ENCODE results near the gene SEPTIN8.

SEPTIN8 gene

DNA sequence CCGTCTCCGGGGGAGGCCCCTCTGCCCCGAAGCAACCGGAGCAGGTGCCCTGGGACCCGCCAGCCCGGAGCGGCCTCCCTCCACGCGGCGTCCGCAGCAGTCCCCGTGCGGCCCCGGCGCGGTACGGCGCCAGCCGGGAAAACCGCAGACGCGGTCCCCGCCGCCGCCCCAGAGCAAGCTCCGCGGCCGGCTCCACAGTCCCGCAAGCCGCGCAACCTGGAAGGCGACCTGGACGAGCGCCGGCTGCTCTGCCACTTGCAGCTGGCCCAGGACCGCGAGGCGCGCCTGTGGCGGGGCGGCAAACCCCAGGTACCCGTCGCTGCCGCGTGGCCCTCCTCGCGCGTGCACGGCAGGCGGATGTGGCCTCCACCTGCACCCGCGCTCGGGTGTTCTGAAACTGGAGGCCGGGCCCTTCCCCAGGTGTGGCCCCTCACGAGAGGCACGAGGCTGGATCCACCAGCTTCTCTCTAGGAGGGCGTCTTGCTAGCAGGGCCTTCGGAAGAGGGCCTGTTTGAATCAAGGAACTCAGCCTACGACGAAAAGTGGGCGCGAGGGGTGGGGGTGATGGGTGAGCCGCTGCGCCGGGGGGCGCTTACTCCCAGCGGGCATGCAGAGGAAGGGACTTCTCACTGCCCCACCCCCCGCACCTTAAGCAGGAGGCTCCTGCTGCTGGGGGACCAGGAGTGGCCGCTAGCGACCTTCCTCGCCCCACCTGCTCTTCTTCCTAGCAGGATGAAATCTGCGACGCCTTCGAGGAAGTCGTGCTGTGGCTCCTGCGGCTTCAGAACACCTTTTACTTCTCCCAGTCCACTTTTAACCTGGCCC is 29.2 kb downstream of the SEPTIN8 start:
- no peak for DNase-seq (ENCODE audit: low read depth in 2 of 2)

DNA sequence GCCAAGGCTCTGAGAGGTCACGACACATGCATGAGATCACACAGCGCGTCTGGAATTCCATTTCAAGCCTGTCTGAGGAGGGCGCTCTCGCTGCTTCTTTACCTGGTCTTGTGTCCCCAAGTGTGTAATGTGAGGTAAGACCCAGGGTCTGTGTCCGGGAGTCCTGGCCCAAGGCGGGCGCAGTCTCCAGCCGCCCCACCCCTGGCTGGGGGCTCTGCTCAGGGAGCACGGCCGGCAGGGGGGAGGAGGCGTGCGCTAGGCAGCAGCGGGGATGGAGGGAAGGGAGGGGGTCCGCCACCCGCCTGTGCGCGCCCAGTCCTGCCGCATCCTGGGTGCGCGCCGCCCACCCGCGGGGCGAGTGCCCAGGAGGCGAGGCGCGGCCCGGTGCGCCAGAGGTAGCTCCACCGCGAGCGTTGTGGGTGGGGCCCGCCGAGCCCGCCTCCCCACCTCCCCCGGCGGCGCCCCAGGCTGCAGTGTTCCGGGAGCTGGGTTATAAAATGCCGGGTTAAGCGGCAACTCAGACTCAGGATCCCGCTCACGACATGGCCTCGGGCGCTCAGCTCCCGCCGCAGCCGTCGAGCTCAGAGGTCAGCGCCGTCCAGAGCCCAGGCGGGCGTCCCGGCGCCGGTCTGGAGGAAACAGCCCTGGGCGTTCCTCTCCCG is 30.0 kb downstream of the SEPTIN8 start, which contains the start of gene CCNI2:
Gene CCNI2, plus strand, starts transcription at position 473 of the 662 bp plus-strand sequence. Its CDS starts 70 bp downstream, at position 543.
- no peak for DNase-seq (ENCODE audit: low read depth in 2 of 2)

DNA sequence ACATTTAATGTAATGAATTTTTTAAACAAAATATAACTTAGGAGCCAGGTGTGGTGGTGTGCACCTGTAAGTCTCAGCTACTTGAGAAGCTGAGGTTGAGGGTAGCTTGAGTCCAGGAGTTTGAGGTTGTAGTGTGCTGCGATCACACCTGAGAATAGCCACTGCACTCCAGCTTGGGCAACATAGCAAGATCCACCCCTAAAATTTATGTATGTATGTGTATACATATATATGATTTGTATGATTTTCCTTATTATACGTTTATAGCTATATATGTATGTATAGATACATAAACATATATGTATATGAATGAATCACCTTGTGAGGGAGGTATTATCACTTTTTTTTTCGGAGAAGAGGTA is 30.5 kb downstream of the SEPTIN8 start:
- no peak for DNase-seq (ENCODE audit: low read depth in 2 of 2)

DNA sequence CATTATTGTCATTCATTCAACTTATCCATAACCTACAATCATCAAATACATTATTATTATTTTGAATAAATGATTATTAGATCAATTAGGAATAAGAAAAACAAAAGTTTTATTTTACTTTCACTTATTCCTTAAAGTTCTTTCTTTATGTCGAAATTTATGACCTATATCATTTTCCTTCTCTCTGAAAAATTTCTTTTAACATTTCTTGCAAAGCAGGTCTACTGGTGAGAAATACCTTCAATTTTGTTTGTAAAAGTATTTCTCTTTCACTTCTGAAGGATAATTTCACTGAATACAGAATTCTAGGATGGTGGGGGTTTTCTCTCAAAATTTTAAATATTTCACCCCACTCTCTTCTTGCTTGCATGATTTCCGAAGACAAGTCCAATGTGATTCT is 32.4 kb downstream of the SEPTIN8 start:
- DNase-seq (ENCODE audit: low read depth in 2 of 2) = no peak

DNA sequence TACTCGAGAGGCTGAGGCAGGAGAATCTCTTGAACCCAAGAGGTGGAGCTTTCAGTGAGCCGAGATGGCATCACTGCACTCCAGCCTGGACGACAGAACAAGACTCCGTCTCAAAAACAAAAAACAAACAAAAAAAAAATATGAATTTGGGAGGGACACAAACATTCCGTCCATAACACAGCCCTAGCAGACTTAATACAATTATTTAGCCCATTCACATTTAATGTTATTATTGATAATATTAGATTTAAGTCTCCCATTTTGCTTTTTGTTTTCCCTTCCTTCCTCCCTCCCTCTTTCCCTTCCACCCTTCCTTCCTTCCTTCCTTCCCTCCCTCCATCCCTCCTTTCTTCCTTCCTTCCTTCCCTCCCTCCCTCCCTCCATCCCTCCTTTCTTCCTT is 34.4 kb downstream of the SEPTIN8 start:
- no peak for DNase-seq (ENCODE audit: low read depth in 2 of 2)

DNA sequence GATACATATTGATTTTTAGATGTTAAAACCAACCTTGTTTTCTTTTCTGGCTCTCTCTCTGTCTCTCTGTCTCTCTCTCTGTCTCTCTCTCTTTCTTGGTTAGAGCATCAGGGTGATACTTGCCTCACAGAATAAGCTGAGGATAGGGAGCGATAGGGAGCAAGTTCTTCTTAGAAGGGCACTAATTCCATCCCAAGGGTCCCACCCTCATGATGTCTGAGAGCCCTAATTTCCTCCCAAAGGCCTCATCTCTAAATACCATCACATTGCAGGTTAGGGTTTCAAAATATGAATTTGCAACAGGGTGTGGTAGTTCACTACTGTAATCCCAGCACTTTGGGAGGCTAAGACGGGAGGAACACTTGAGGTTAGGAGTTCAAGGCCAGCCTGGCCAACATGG is 34.9 kb downstream of the SEPTIN8 start:
- no peak for DNase-seq (ENCODE audit: low read depth in 2 of 2)

DNA sequence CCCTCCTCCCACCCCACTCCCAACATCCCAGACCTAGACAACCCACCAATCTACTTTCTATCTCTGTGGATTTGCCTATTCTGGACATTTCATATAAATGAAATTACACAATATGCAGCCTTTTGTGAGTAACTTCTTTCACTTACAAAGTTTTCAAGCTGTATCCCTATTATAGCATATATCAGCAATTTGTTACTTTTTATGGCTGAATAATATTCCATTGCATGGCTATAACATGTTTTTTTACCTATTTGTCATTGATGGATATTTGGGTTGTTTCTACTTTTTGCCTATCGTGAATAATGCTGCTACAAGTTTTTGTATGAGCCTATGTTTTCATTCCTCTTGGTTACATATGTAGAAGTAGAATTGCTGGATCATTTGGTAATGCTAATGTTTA is 37.8 kb downstream of the SEPTIN8 start:
- DNase-seq (ENCODE audit: low read depth in 2 of 2) = no peak

DNA sequence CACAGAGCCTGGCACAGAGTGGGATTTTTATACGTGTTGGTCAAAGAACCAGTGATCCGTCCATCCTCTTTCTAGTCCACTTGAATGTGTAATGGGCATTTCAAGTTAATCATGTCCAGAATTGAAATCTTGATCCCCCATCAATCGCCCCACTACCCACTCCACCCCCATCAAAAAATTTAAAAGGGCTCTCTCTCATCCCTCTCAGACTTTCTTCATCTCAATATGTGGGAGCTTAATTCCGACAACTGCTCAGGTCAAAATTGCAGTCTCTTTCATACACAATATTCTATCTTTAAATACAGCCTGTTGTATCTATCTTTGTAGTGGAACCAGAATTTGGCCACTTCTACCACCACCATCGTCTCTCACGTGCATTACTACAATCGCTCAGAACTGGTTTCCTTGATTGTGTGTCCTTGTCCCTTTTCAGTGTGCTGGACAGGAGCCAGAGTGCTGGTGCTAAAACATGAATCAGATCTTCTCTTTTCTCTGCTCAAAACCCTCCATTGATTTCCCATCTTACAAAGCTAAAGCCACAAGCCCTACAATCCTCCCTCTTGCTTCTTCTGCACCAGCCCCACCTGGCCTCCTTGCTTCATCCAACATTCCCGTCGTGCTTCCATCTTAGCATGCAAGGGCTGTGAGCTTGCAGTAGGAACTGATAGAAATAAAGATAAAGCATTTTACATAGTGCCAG is 38.9 kb downstream of the SEPTIN8 start:
- DNase-seq (ENCODE audit: low read depth in 2 of 2) = no peak

DNA sequence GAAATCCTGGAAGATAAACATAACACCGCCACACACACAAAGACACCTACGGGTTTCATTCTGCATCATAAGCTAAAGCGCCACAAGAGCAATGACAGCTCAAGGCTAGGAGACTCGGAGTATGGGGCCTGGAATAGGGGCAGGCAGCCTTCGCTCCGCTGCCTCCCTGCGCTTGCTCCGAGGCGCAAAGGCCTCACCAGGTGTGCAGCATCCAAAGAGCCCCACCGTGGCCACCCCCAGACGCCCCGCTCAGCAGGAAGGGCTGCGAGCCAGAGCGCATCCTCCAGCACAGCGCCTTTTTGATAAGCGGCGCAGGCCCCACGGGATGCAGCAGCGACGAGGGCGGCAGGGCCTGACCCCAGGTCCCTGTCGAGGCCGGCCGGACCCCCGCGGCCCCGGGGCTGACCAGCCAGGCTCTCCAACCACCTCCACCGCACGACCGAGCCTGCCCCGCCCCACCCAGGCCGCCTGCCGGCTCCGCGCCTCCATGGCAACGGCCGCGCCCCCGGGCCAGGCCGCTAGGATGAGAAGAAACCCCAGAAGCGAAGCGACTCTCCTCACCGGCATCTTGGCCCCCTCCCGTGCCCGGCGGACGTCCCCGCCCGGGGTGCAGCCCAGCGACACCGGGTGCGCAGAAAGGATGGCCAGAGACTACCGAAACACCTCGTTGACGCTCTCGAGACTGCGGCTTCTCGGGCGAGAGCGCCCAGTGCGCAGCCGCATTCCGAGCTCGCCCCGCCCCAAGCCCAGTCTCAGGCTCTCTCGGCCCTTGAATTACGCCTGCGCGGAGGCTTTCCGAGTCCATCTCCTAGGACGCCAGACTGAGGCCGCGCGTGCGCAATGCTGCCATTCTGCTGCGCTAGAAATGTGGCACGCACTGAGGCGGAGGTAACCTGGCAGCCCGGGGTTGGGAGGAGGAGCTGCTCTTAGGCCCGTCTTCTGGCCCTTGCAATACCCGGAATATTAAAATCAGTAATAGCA is 39.9 kb downstream of the SEPTIN8 start, which contains the start of gene KIF3A:
Gene KIF3A, minus strand, starts transcription at position 694 of the 981 bp plus-strand sequence. Its CDS starts 127 bp downstream, at position 567.
- peak; percentile 86 to 89 for DNase-seq (ENCODE audit: low read depth in 2 of 2)

DNA sequence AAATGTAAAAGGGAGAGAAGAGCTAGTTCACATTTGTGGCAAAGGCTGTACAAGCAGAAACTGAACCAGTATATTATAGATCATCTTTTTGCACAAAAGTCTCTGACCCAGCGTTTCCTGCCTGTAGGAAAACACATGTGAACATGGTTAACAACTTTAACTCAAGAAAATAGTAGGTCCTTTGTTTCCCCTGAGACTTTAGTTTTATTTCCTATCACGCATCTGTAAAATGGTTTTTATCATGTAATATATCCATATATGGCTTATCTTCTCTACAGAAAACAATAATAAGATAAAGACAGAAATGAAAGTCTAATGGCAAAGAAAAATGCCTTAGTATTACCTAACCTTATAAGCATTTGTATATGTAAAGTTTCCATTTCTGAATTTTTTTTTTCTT is 42.4 kb downstream of the SEPTIN8 start:
- DNase-seq (ENCODE audit: low read depth in 2 of 2) = no peak

DNA sequence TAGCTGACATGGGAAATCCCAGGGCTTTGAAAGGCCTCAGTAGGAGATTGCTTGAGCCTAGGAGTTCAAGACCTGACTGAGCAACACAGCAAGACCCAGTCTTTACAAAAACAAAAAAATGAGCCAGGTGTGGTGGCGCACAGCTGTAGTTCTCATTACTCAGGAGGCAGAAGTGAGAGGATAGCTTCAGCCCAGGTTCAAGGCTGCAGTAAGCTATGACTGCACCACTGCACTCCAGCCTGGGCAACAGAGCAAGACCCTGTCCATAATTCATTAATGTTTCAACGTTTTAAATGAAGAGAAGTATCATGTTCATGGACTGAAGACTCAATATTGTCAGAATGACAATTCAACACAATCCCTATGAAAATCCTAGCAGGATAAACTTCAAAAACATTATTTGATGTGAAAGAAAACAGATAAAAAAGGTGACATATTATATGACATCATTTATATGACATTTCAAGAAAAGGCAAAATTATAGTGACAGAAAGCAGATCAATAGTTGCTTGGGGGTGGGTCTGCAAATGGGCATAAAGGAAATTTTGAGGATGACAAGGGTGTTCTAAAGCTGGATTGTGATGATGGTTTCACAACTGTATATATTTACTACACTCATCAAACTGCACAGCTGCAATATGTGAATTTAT is 43.4 kb downstream of the SEPTIN8 start:
- no peak for DNase-seq (ENCODE audit: low read depth in 2 of 2)

DNA sequence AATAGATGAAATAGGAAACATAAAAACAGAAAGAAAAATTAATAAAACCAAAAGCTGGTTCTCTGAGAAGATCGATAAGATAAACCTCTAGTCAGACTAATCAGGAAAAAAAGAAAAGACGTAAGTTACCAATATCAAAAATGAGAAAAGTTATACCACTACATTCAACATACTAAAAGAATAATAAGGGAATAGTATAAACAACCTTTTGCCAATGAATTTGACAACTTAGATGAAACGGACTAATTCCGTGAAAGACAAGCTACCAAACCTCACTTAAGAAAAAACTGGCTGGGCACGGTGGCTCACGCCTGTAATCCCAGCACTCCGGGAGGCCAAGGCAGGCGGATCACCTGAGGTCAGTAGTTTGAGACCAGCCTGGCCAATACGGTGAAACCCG is 47.1 kb downstream of the SEPTIN8 start:
- no peak for DNase-seq (ENCODE audit: low read depth in 2 of 2)

DNA sequence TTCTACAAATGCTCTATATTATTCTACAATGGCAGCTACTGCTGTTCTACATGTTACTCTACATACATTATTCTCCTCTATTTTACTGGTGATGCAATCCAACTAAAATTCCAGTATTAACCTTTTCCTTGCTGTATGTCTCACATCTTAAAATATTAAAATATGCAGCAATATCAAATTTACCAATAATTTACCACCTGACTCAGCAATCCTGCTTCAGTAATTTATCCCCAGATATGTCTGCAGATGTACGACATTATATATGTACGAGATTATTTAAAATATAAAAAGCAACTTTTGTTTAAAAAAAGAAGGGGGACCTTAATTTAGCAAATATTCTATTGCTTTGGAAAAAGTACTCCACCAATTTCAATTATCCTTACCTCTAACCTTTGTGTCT is 51.3 kb downstream of the SEPTIN8 start:
- no peak for DNase-seq (ENCODE audit: low read depth in 2 of 2)

DNA sequence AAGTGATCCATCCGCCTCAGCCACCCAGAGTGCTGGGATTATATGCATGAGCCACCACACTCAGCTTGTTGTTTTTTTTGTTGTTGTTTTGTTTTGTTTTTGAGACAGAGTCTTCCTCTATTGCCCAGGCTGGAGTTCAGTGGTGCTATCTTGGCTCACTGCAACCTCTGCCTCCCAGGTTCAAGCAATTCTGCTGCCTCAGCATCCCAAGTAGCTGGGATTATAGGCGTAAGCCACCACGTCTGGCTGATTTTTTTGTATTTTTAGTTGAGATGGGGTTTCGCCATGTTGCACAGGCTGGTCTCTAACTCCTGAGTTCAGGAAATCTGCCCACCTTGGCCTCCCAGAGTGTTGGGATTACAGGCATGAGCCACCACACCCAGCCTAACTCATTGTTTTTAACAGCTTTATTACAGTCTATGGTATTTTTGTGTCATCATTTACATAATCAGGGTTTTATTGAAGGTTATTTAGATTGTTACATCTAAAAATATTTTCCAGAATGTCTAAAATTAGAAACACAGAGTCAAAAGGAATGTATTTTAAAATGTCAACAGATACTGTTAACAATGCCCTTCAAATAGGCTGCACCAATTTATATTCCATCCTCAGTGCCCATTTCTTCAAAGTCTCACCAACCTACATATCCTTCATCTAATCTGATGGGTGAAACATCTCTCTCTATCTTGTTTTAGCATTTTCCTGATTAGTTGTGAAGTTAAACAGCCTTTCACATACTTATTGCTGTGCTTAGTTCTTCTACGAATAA is 58.3 kb downstream of the SEPTIN8 start:
- DNase-seq (ENCODE audit: low read depth in 2 of 2) = no peak

DNA sequence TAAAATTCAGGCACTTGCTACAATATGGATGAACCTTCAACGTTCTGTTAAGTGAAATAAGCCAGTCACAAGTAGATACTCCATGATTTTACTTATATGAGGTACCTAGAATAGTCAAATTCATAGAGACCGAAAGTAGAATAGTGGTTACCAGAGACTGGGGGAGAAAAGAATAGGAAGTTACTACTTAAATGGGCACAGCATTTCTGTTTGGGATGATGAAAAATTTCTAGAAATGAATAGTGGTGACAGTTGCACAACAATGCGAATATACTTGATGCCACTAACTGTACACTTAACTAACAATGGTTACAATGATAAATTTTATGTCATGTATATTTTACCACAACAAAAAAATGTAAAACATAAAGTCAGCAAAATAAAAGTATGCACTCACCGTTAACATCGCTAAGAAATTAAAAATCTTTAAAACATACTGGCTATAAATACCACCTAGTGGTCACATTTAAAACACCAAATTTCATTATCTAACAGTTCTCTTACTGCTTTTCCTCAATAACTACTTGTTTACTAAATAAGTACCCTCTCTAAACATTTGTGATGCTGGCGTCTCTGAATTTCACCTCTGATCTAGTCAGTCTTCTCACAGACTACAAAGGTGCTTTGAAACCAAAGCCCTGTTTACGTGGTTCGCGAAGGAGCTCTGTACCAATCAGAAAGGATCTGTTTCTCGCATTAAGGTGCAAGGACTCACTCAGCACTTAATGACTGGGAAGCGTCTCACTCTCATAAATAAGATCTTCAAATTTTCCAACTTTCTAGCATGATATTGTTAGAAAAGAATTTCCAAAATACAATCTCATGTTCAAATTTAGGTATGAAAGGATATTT is 62.4 kb downstream of the SEPTIN8 start:
- DNase-seq (ENCODE audit: low read depth in 2 of 2) = no peak

DNA sequence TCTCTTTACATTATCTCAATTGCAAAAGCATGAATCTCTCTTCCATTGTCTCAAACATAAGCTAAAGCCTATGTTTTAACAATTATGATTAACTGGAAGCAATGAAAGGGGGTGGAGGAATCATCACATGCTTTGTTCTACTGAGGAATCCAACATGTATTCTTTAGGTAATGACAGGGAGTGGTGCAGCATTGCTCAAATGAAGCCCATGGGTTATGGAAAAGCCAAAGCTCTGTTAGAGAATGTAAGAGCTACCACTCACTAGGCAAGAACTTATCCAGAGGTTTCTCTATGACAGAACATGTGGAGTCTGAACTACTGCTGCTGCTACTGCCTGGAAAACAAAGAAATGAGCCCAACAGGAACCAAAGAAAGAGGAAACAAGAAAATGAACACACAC is 68.4 kb downstream of the SEPTIN8 start:
- DNase-seq (ENCODE audit: low read depth in 2 of 2) = no peak

DNA sequence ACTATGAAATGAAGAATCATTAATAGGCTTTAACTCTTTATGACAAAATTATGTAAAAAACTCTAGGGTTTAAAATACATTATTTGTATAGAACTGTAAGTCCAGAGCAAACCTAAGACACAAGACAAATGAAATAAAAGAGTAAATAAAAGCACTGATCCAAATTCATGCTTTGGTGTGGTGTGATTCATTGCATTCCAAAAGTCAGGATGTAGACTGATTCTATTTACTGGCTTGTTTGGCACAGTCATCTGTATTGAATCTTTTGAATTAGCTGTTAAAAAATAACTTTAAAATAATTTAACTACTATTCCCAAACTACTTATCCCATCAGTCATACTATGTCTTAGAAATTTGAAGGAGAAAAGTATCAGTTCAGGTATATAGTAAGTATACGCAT is 72.2 kb downstream of the SEPTIN8 start:
- DNase-seq (ENCODE audit: low read depth in 2 of 2) = peak in 1 of 2 experiments; percentile 13
